H1 (cell line): ENCODE results near the gene NCK2. TPM values are rescaled to one million over a fixed set of nuclear protein-coding genes. Genes with fewer than 3 reads are reported as not detected.

Experiments
- CTCF ChIA-PET: fragments of 300-600 bp; sonication (Branson Sonifier 250); formaldehyde crosslinking; loops from one replicate; lab custom pipeline; 2021; ENCODE audit not compliant: partially characterized antibody; lab: Charles Lee
- POLR2A ChIA-PET: fragments of 300-600 bp; sonication (Branson Sonifier 250); formaldehyde crosslinking; loops from one replicate; lab custom pipeline; 2021; ENCODE audit warnings: inconsistent platforms; ENCODE audit not compliant: partially characterized antibody; lab: Charles Lee
- DNase-seq, 2 experiments: peaks; one replicate each; pipeline versions ENCODE4 v3.0.0 to v3.0.0-alpha.2; 2010 to 2022; ENCODE audit warnings: low spot score in 2 of 2, low read depth in 1 of 2, mixed read lengths in 1 of 2
- FAIRE-seq: peaks from 2 replicates; lab custom pipeline; 2011; peaks lifted over from hg19 to GRCh38; lab: Jason Lieb, UNC
- H2AFZ ChIP-seq: 2 replicates; pipeline ENCODE4 v1.8.1; 2012; ENCODE audit warnings: low read length, inconsistent platforms
- H2AK5ac ChIP-seq: 2 replicates; pipeline ENCODE4 v1.6.1; 2013; ENCODE audit warnings: low read depth, low read length
- H2BK120ac ChIP-seq: replicated peaks from 2 replicates; pipeline ENCODE3; 2013; ENCODE audit warnings: low read depth, low read length, inconsistent platforms
- H2BK12ac ChIP-seq: 2 replicates; pipeline ENCODE4 v1.6.1; 2013; ENCODE audit warnings: low read depth, low read length
- H2BK15ac ChIP-seq: 2 replicates; pipeline ENCODE4 v1.6.1; 2013; ENCODE audit warnings: low read length
- H2BK20ac ChIP-seq: 2 replicates; pipeline ENCODE4 v1.6.1; 2013; ENCODE audit warnings: low read length
- H2BK5ac ChIP-seq: 2 replicates; pipeline ENCODE4 v1.6.1; 2013; ENCODE audit warnings: low read depth, low read length
- H3K14ac ChIP-seq: 2 replicates; pipeline ENCODE4 v1.6.1; 2013; ENCODE audit warnings: inconsistent platforms; ENCODE audit not compliant: insufficient read length
- H3K18ac ChIP-seq: 2 replicates; pipeline ENCODE4 v1.6.1; 2013; ENCODE audit warnings: low read length; ENCODE audit errors: extremely low read depth
- H3K23ac ChIP-seq: 2 replicates; pipeline ENCODE4 v1.6.1; 2013; ENCODE audit warnings: inconsistent platforms; ENCODE audit not compliant: insufficient read length
- H3K23me2 ChIP-seq: 2 replicates; pipeline ENCODE4 v1.6.1; 2013; ENCODE audit warnings: low read depth, low read length
- H3K27ac ChIP-seq: 2 replicates; pipeline ENCODE4 v1.6.1; 2011; ENCODE audit warnings: low read depth, low read length, inconsistent platforms
- H3K27me3 ChIP-seq, 4 experiments: replicated peaks in 1 of 4; 1 replicate in 1 of 4; 2 replicates in 3 of 4; pipeline versions ENCODE4 v1.6.1 to v1.8.1; 2011 to 2013; ENCODE audit warnings: low read length in 3 of 4, mild to moderate bottlenecking in 3 of 4, inconsistent platforms in 2 of 4, mixed read lengths in 2 of 4, moderate library complexity in 1 of 4; ENCODE audit not compliant: control insufficient read depth in 3 of 4, insufficient read depth in 3 of 4; ENCODE audit errors: extremely low read depth in 1 of 4
- H3K36me3 ChIP-seq, 4 experiments: 2 replicates each; pipeline versions ENCODE4 v1.6.1 to v1.8.1; 2011 to 2013; ENCODE audit warnings: mild to moderate bottlenecking in 4 of 4, low read length in 3 of 4, moderate library complexity in 2 of 4, control low read depth in 1 of 4, inconsistent platforms in 1 of 4; ENCODE audit not compliant: insufficient read depth in 4 of 4, control insufficient read depth in 2 of 4
- H3K4ac ChIP-seq: replicated peaks from 2 replicates; pipeline ENCODE3; 2013; ENCODE audit warnings: low read length, low read depth, mixed read lengths, inconsistent platforms; ENCODE audit not compliant: insufficient read length
- H3K4me1 ChIP-seq, 4 experiments: replicated peaks in 1 of 4; 1 replicate in 1 of 4; 2 replicates in 3 of 4; pipeline versions ENCODE4 v1.6.1 to v1.8.1; 2011 to 2013; ENCODE audit warnings: low read length in 3 of 4, inconsistent platforms in 2 of 4, mixed read lengths in 1 of 4; ENCODE audit not compliant: insufficient read depth in 4 of 4, control insufficient read depth in 3 of 4
- H3K4me2 ChIP-seq, 2 experiments: 2 replicates each; pipeline versions ENCODE4 v1.6.1 to v1.8.1; 2011 to 2013; ENCODE audit warnings: low read depth in 2 of 2, low read length in 2 of 2, control low read depth in 1 of 2, inconsistent platforms in 1 of 2, mild to moderate bottlenecking in 1 of 2; ENCODE audit not compliant: insufficient read depth in 1 of 2
- H3K4me3 ChIP-seq, 4 experiments: fragments of 200-600, 300-600 bp in 1 of 4; sonication (generic), shearing (Covaris generic), sonication (Bioruptor Twin) in 1 of 4; 2 replicates each; pipeline versions ENCODE4 v1.5.1 to v1.8.1; 2011 to 2016; ENCODE audit warnings: low read length in 4 of 4, low read depth in 3 of 4, control low read depth in 2 of 4, inconsistent platforms in 2 of 4, mild to moderate bottlenecking in 2 of 4, mixed read lengths in 1 of 4, moderate library complexity in 1 of 4; ENCODE audit not compliant: insufficient read depth in 2 of 4; ENCODE audit errors: extremely low read depth in 1 of 4
- H3K56ac ChIP-seq: replicated peaks from 2 replicates; pipeline ENCODE3; 2013; ENCODE audit warnings: low read depth, mild to moderate bottlenecking, mixed read lengths, low read length, inconsistent platforms; ENCODE audit not compliant: insufficient read length
- H3K79me1 ChIP-seq: 2 replicates; pipeline ENCODE4 v1.6.1; 2013; ENCODE audit warnings: low read depth, low read length, control low read depth
- H3K79me2 ChIP-seq, 2 experiments: 2 replicates each; pipeline versions ENCODE4 v1.6.1 to v1.8.1; 2012 to 2013; ENCODE audit warnings: low read length in 2 of 2, mild to moderate bottlenecking in 2 of 2, inconsistent platforms in 1 of 2; ENCODE audit not compliant: insufficient read depth in 2 of 2, control insufficient read depth in 1 of 2
- H3K9ac ChIP-seq, 4 experiments: replicated peaks in 1 of 4; 1 replicate in 1 of 4; 2 replicates in 3 of 4; pipeline versions ENCODE4 v1.6.1 to v1.8.1; 2011 to 2013; ENCODE audit warnings: low read depth in 3 of 4, low read length in 3 of 4, control low read depth in 2 of 4, mild to moderate bottlenecking in 2 of 4, moderate library complexity in 2 of 4, inconsistent platforms in 1 of 4; ENCODE audit errors: extremely low read depth in 1 of 4
- H3K9me3 ChIP-seq, 2 experiments: 2 replicates each; pipeline versions ENCODE4 v1.6.1 to v1.8.1; 2012 to 2013; ENCODE audit warnings: mild to moderate bottlenecking in 2 of 2, moderate library complexity in 2 of 2, control low read depth in 1 of 2, inconsistent platforms in 1 of 2, low read depth in 1 of 2, low read length in 1 of 2, mixed read lengths in 1 of 2; ENCODE audit not compliant: insufficient read depth in 2 of 2
- H4K20me1 ChIP-seq, 2 experiments: replicated peaks in 1 of 2; 2 replicates each; pipeline versions ENCODE3 to v1.8.1; 2011 to 2013; ENCODE audit warnings: inconsistent platforms in 2 of 2, low read length in 2 of 2, mild to moderate bottlenecking in 1 of 2; ENCODE audit not compliant: insufficient read depth in 2 of 2, control insufficient read depth in 1 of 2
- H4K5ac ChIP-seq: 2 replicates; pipeline ENCODE4 v1.6.1; 2013; ENCODE audit warnings: low read length, low read depth, mixed read lengths, inconsistent platforms; ENCODE audit not compliant: insufficient read length
- H4K8ac ChIP-seq: 2 replicates; pipeline ENCODE4 v1.8.0; 2013; ENCODE audit warnings: mild to moderate bottlenecking, moderate library complexity, low read length, inconsistent platforms; ENCODE audit not compliant: insufficient read depth; ENCODE audit errors: extremely low read depth
- H4K91ac ChIP-seq: replicated peaks from 2 replicates; pipeline ENCODE3; 2013; ENCODE audit warnings: low read length, mixed read lengths, inconsistent platforms; ENCODE audit not compliant: insufficient read length
- EGR1 ChIP-seq: IDR thresholded peaks from 2 replicates; pipeline ENCODE4 v1.6.1; 2011; ENCODE audit warnings: low read depth, low read length, borderline replicate concordance
- NANOG ChIP-seq: IDR thresholded peaks from 2 replicates; pipeline ENCODE4 v1.6.1; 2011; ENCODE audit warnings: low read length, low read depth, mild to moderate bottlenecking, inconsistent platforms; ENCODE audit not compliant: insufficient read depth, poor library complexity, severe bottlenecking
- POLR2A ChIP-seq, 2 experiments: IDR thresholded peaks; 1 replicate in 1 of 2; 2 replicates in 1 of 2; pipeline ENCODE4 v1.6.1; 2011; ENCODE audit warnings: low read depth in 2 of 2, low read length in 2 of 2, mild to moderate bottlenecking in 2 of 2; ENCODE audit errors: control extremely low read depth in 1 of 2
- SP1 ChIP-seq: IDR thresholded peaks from 2 replicates; pipeline ENCODE4 v1.6.1; 2011; ENCODE audit warnings: low read depth, low read length
- TAF1 ChIP-seq: IDR thresholded peaks from 2 replicates; pipeline ENCODE4 v1.6.1; 2011; ENCODE audit warnings: mild to moderate bottlenecking, low read depth, low read length
- WGBS, 2 experiments: shearing (Covaris generic) in 1 of 2; methylation state at CpG; one replicate each; pipeline versions ENCODE4 v1.1.6 to v1.1.7; 2013 to 2015; ENCODE audit warnings: low lambda C conversion rate in 2 of 2, mixed read lengths in 2 of 2, inconsistent platforms in 1 of 2, low coverage in 1 of 2, missing lambda C conversion rate in 1 of 2; ENCODE audit not compliant: insufficient replicate concordance in 2 of 2, insufficient coverage in 1 of 2, insufficient read length in 1 of 2; ENCODE audit errors: extremely low coverage in 1 of 2, missing lambda C conversion rate in 1 of 2; 5-methylcytosine and 5-hydroxymethylcytosine counted together
- long read RNA-seq, 2 experiments: library from RNA in 1 of 2; library from capped mRNA in 1 of 2; stranded (forward); transcript quantifications; one replicate each; pipeline ENCODE4 v2.0.0, GENCODE V29; 2021; ENCODE audit warnings: inconsistent platforms in 1 of 2
- polyA minus RNA-seq, 3 experiments: library from RNA; depleted of rRNA, polyadenylated mRNA; stranded (reverse); fragments of >200 nt; gene quantifications; 1 replicate in 2 of 3; 2 replicates in 1 of 3; pipeline ENCODE4 v1.2.3, GENCODE V29; 2011
- polyA plus RNA-seq, 7 experiments: library from polyadenylated mRNA; depleted of rRNA in 3 of 7; stranded (reverse) in 5 of 7; unstranded in 2 of 7; fragments of >200 nt in 5 of 7; fragments of 200-250 nt in 2 of 7; gene quantifications; 1 replicate in 5 of 7; 2 replicates in 1 of 7; 4 replicates in 1 of 7; pipeline versions ENCODE4 v1.2.1 to v1.2.3, GENCODE V29; 2011 to 2013; ENCODE audit warnings: missing spikeins in 2 of 7, mixed read lengths in 2 of 7
- total RNA-seq: library from RNA; stranded (reverse); fragmentation: NEBNext Ultra II Directional; extraction: Animal tissue kit (Norgen Biotek cat#: 25700); gene quantifications from 2 replicates; pipeline ENCODE4 v1.2.1, GENCODE V29; 2021
- TF ChIP-seq, protein P1 (sequence below): IDR thresholded peaks from 2 replicates; pipeline ENCODE4 v1.6.1; 2012; ENCODE audit warnings: low read length, inconsistent platforms

Gene NCK2
- total RNA-seq (61.7 and 65.7 TPM in 2 replicates), polyA plus RNA-seq (2011; rRNA removed) (30.3 and 43.3 TPM in 2 replicates), polyA minus RNA-seq (2011; rRNA and poly(A)+ RNA removed) (25.2 and 26.7 TPM in 2 replicates)
- polyA plus RNA-seq (2011; cell fraction: cytosol; rRNA removed) = 53.3 TPM
- polyA plus RNA-seq (2011; cell fraction: nucleus; rRNA removed) = 29.7 TPM
- 40.0 to 65.8 TPM (median 58.8 TPM) in 4 replicates for polyA plus RNA-seq (2012, experiment 1 of 2)
- 18.2 TPM for polyA plus RNA-seq (2012, experiment 2 of 2)
- polyA plus RNA-seq (2013, experiment 1 of 2) = 47.1 TPM
- polyA plus RNA-seq (2013, experiment 2 of 2) = 48.3 TPM
- 20.3 TPM for polyA minus RNA-seq (2011; cell fraction: cytosol; rRNA and poly(A)+ RNA removed)
- 18.3 TPM for polyA minus RNA-seq (2011; cell fraction: nucleus; rRNA and poly(A)+ RNA removed)
- long read RNA-seq, experiment 1, transcript NCK2-201 (5 exons, 2,683 nt) = minor isoform, 5 of 73 reads
- long read RNA-seq, experiment 1, transcript NCK2-205 (4 exons, 1,795 nt) = major isoform, 12 of 73 reads
- long read RNA-seq, experiment 1, partial matches to known transcripts = 51 of 73 reads
- long read RNA-seq, experiment 1, other reads (novel, unspliced or antisense) = 4 of 73 reads
- long read RNA-seq, experiment 2 = 0 reads

DNA sequence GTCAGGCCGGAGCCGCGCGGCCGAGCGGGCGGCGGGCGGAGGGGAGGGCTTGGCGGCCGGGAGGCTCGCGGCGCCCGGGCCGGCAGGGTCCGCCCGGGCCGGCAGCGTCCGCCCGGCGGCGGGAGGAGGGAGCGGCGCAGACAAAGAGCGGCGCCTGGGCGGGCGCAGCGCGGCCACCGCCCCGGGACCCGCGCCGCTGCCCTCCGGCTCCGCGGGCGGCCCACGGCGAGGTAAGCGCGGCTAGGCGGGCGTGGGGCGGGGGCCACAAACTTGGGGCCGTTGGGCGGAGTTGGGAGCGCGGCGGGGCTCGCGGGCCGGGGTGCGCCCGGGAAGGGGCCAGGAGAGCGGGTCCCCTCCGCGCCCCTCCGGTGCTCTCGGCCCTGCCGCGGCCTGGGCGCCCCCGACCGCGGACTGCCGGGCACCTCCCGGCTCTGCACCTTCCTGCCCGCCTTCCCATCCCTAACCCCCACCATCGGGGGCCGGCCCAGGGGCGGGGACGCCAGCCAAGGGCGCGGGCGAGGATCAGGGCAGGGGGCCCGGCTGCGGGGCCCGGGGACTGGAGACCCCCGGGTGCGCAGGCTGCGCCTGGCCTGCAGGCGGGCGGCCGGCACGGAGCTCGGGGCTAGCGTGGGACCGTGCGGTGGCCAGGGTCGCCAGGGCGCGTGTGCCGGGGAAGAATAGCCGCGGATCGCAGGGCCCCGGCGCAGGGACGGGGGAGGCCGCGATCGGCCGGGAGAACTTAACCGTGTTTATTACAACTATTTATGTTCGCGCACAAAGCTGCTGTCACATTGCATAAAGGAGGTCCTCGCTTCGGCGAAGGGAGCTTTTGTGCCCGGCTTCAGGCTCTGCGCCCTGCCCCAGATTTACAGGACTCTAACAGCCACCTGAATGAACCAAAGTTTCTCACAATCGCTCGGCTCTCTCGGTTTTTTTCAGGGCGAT lies at the start of gene NCK2:
TSS of gene NCK2 (plus strand) at position 4 of the 945 bp plus-strand sequence. CDS start 110,152 bp downstream, outside the sequence.
- WGBS, 2 experiments = 3% methylated on average over 36 of the region's 119 CpGs; no CpG with 5 or more reads in 1 of the 2 experiments
- peak within 1 kb of the TSS; percentile 77 for H4K8ac ChIP-seq
- H2BK120ac ChIP-seq = no peak within 1 kb of the TSS
- peaks cover 17 to 49% of the 10 kb centered on the region in 2 experiments for H3K79me2 ChIP-seq
- POLR2A ChIA-PET = interaction anchor here (0.5 to 2.1 kb wide), 10 partner anchors 10 to 137 kb away, joined by 3 to 7 read pairs (median 4); no protein-coding TSS in a partner anchor
- no peak within 1 kb of the TSS for H2AFZ ChIP-seq
- peaks cover 0 to 4% (median 0%) of the 10 kb centered on the region in 4 experiments; a peak in 1 of 8 replicates for H3K36me3 ChIP-seq
- H3K4me3 ChIP-seq = peak within 1 kb of the TSS; percentile 74 to 89 (median 78)
- no peak within 1 kb of the TSS for H3K56ac ChIP-seq
- H2BK5ac ChIP-seq = no peak within 1 kb of the TSS
- peaks cover 7% of the 10 kb centered on the region; the same call in 1 of the 2 replicates for H3K23me2 ChIP-seq
- H3K4me1 ChIP-seq = peaks cover 0 to 14% (median 8%) of the 10 kb centered on the region in 4 experiments; a peak in 5 of 7 replicates
- H3K27ac ChIP-seq = peak within 1 kb of the TSS; percentile 14; the same call in 1 of the 2 replicates
- peak within 1 kb of the TSS; percentile 63 to 92 (median 66) for H3K9ac ChIP-seq
- peaks cover 18 to 23% of the 10 kb centered on the region in 2 experiments for H4K20me1 ChIP-seq
- no peak within 1 kb of the TSS for H2AK5ac ChIP-seq
- peak within 1 kb of the TSS; percentile 34 for H3K4ac ChIP-seq
- no peaks in the 10 kb centered on the region; a peak in 2 of 7 replicates for H3K27me3 ChIP-seq
- H2BK15ac ChIP-seq = peak within 1 kb of the TSS; percentile 33; the same call in 1 of the 2 replicates
- H4K91ac ChIP-seq = no peak within 1 kb of the TSS
- no peaks in the 10 kb centered on the region for H3K9me3 ChIP-seq
- no peak within 1 kb of the TSS for H3K14ac ChIP-seq
- H3K4me2 ChIP-seq = peak within 1 kb of the TSS; percentile 80 to 92
- no peak within 1 kb of the TSS; the same call in 1 of the 2 replicates for H3K18ac ChIP-seq
- H2BK20ac ChIP-seq = no peak within 1 kb of the TSS
- no peak within 1 kb of the TSS for H4K5ac ChIP-seq
- CTCF ChIA-PET = interaction anchor here (0.7 to 1.3 kb wide), 2 partner anchors 18 to 223 kb away, joined by 3 read pairs; no protein-coding TSS in a partner anchor
- H2BK12ac ChIP-seq = no peak within 1 kb of the TSS
- H3K79me1 ChIP-seq = peaks cover 4% of the 10 kb centered on the region
- no peak within 1 kb of the TSS for H3K23ac ChIP-seq
- FAIRE-seq (no peak), DNase-seq (peak in 1 of 2 experiments; percentile 68)
- TF ChIP-seq EGR1 (no peak), TAF1 (peak; percentile 23; the same call in 1 of the 2 replicates), NANOG (no peak), POLR2A (IDR thresholded peaks at IDR 0.05; ENCODE audit: control extremely low read depth in 1 of 2, low read depth in 2 of 2, low read length in 2 of 2) (no peak; a peak in 2 of 3 replicates), SP1 (no peak)
- TF ChIP-seq, protein P1, sequence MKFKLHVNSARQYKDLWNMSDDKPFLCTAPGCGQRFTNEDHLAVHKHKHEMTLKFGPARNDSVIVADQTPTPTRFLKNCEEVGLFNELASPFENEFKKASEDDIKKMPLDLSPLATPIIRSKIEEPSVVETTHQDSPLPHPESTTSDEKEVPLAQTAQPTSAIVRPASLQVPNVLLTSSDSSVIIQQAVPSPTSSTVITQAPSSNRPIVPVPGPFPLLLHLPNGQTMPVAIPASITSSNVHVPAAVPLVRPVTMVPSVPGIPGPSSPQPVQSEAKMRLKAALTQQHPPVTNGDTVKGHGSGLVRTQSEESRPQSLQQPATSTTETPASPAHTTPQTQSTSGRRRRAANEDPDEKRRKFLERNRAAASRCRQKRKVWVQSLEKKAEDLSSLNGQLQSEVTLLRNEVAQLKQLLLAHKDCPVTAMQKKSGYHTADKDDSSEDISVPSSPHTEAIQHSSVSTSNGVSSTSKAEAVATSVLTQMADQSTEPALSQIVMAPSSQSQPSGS = no peak
